HG03571 (cell line): ENCODE results near the gene GGT6.
"Not testable (repeated sequence)": the region's sequence is repeated elsewhere in the genome, so short reads cannot be mapped to it uniquely, and the experiment has no call there.

ENCODE experiments used
- ATAC-seq: cut with Tn5 transposase; IDR thresholded peaks from one replicate; pipeline ENCODE4 v1.9.1; 2021; ENCODE audit not compliant: unreplicated experiment

GGT6 gene, protein sequence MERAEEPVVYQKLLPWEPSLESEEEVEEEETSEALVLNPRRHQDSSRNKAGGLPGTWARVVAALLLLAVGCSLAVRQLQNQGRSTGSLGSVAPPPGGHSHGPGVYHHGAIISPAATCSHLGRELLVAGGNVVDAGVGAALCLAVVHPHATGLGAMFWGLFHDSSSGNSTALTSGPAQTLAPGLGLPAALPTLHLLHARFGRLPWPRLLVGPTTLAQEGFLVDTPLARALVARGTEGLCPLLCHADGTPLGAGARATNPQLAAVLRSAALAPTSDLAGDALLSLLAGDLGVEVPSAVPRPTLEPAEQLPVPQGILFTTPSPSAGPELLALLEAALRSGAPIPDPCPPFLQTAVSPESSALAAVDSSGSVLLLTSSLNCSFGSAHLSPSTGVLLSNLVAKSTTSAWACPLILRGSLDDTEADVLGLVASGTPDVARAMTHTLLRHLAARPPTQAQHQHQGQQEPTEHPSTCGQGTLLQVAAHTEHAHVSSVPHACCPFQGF

GRCh38 chr17:4560421-4560820 is at the start of gene GGT6:
Gene GGT6, minus strand, starts transcription at chr17:4560577. Its CDS starts 56 bp downstream, at chr17:4560521.
- no peak for ATAC-seq

DNA sequence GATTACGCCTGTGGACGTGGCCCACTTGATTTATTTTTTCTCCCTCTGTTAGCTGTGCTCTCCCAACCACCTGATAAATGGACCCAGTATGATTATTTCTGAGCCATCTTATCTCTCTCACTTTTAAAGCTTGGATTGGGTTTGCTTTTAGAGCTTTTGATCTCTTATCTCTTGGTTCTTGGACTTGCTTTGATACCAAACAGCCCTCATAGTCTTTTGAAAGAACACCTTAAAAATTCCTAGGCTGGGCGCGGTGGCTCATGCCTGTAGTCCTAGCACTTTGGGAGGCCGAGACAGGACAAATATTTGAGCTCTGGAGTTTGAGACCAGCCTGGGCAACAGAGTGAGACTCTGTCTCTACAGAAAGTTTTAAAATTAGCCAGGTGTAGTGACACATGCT is 49.8 kb upstream of the GGT6 start:
- no peak for ATAC-seq

DNA sequence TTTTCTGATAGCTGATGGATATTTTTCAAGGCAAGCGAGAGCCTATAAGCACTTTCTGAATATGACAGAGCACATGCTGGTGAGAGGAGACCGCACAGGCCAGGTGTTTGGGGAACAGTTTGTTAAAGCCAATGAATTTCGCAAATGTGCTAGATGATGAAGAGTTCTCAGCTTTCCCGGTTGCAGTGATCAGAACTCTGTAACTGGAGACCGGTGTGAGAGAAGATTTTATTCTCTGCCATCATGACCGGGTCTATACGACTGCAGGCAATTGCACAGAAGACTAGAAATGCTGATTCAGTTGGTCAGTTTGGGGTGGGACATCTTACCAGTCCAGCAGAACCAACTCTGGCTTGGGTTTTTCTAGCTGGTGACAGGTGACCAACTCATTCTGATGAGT is 49.4 kb upstream of the GGT6 start:
- no peak for ATAC-seq

DNA sequence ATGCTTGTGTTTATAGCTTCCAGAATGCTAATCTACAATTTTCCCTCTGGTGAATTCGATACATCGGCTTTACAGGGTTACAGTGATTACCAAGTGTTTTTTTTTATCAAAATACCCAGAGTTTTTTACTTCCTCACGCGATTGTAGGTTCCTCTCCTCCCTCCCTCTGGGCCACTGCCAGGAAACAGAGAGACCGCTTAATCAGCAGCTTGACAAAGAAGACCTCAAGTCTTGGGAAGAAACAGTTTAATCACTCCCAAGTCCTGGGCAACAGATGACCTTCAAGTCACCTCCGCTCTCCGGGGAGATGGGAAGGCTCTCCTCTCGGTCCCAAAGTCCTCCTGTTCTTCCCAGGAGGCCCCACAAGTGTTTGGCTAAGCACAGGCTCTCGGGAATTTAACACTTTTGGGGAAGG is 47.4 kb upstream of the GGT6 start:
- ATAC-seq, result no peak

- ATAC-seq, result no peak
These were observed 46.9 kb upstream of the GGT6 start for GRCh38 chr17:4607261-4607741.

DNA sequence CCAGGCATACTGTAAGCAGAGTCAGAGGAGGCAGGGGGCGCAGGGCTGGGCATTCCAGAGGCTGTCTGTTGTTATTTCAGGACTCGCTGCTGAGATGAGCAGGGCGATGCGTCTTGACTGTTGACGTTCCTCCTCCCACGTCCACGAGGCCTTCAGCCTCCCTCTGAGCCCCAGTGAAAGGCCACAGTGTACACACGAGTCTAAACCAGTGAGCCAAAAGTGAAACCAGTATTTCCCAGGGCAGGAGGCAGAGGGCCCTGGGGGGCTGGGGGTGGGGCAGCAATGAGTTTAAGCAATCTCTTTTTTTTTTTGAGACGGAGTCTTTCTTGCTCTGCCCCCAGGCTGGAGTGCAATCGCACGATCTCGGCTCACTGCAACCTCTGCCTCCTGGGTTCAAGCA is 45.4 kb upstream of the GGT6 start:
- ATAC-seq, result no peak

- ATAC-seq, result not testable (repeated sequence)
These were observed 44.4 kb upstream of the GGT6 start for GRCh38 chr17:4604736-4605135.

GRCh38 chr17:4604111-4604644 is 43.8 kb upstream of the GGT6 start:
- no peak for ATAC-seq

DNA sequence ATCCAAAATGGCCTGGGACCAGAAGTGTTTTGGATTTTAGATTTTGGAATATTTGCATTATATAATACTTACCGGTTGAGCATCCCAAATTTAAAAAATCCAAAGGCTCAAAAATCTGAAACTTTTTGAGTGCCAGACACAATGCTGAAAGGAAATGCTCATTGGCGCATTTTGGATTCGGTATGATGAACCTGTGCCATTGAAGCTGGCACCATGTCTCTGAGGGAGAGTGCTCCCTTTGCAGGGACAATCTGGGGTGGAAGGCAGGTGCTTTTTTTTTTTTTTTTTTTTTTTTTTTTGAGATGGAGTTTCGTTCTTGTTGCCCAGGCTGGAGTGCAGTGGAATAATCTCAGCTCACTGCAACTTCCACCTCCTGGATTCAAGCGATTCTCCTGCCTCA is 41.7 kb upstream of the GGT6 start:
- no peak for ATAC-seq

DNA sequence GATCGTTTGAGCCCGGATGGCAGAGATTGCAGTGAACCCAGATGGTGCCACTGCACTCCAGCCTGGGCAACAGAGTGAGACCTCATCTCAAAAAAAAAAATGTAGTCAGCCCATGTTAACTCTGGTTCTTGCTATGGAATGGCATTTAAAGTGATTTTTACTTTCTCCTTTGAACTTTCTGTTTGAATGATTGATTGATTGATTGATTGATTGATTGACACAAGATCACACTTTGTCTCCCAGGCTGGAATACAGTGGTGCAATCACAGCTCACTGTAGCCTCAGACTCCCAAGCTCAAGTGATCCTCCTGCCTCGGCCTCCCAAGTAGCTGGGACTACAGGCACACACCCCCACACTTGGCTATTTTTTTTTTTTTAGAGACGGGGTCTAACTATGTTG is 40.9 kb upstream of the GGT6 start:
- ATAC-seq, result no peak

DNA sequence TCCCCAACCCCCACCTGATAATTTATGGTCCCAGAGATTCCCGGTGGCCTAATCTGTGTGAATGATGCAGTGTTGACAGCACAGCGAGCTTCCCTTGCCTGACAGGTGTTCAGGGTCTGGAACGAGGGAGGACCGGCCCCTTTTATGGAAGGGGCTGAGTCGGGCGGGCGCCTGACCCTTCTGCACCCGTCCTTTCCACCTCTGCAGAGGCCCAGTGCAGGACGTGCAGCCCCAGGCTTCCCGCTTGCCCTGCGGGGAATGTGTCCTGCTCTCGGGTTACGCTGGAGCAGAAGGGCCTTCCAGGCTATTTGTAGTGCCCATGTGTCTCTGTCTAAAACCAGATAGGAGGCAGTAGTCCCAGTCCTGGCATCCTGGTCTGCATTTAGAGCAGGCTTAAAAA is 40.2 kb upstream of the GGT6 start:
- no peak for ATAC-seq

GRCh38 chr17:4599505-4600281 is 39.3 kb upstream of the GGT6 start:
- no peak for ATAC-seq

GRCh38 chr17:4598776-4599504 is 38.6 kb upstream of the GGT6 start:
- no peak for ATAC-seq

- ATAC-seq, result no peak
These were observed 37.6 kb upstream of the GGT6 start for GRCh38 chr17:4597975-4598374.

GRCh38 chr17:4596636-4597380 is 36.4 kb upstream of the GGT6 start:
- no peak for ATAC-seq

DNA sequence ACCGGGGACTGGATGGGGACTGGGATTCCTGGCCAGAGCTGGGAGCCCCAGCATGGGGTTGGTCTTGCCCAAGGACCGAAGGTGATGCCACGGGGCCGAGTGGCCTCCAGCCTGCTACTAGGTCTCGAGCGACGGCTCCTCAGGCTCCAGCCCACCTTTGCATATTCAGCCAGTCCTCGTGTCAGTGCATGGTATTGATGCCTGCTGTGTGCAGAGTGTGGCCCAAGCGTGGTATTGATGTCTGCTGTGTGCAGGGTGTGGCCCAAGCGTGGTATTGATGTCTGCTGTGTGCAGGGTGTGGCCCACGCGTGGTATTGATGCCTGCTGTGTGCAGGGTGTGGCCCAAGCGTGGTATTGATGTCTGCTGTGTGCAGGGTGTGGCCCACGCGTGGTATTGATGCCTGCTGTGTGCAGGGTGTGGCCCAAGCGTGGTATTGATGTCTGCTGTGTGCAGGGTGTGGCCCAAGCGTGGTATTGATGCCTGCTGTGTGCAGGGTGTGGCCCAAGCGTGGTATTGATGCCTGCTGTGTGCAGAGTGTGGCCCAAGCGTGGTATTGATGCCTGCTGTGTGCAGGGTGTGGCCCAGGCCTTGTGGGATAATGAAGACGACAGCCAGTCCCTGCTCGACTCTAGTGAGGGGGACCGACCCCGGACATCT is 35.4 kb upstream of the GGT6 start:
- ATAC-seq, result not testable (repeated sequence)

DNA sequence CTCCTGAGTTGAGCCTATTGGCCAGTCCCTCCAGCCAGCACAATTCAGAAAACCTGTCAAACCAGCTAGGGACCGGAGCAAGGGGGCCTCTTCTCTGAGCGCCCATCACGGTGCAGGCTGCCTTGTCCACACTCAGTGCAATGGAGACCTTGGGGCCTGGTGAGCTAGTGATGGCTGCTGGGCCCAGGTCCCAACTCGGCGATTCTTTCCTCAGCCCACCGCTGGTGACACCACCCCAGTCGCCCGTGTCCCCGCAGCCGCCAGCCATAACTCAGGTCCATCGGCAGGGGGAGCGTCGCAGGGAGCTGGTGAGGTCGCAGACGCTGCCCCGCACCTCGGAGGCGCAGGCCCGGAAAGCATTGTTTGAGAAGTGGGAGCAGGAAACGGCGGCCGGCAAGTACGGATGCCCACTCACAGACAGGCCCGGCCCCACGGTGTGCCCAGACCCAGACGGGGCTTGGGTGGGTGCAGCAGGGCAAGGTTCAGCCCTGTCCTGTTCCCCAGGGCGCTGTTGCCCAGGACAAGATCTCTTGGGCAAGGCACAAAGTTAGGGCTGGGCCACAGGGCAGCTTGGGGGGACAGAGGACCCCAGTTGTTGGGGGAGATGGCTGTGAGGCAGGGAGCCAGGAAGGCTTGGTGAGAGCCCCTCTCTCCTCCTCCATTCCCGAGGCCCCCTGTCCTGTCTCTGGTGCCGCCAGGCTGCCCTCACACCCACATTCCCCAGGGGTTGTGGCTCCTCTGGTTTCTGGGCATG is 34.7 kb upstream of the GGT6 start:
- no peak for ATAC-seq

- ATAC-seq, result no peak
These were observed 34.0 kb upstream of the GGT6 start for GRCh38 chr17:4594406-4594805.

DNA sequence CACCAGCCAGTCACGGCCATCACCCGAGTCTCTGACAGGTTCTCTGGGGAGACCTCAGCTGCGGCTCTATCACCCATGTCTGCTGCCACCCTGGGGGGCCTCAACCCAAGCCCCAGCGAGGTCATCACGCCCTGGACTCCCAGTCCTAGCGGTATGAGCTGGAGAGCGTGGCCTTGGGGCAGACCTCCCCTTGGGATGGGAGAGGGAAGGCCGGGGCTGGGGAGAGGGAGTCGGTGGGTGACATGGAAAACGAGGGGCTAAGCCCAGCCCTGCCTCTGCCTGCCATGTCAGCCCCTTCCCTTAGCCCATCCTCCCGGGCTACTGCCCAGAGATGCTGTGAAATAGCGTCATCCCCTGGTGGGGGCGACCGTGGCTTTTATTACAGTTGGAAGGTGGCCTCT is 32.6 kb upstream of the GGT6 start:
- no peak for ATAC-seq
